Endothelial cell (in vitro differentiated cells): Measurements from ENCODE around the gene MIS12. TPM values are rescaled to one million over a fixed set of nuclear protein-coding genes. Genes with fewer than 3 reads are reported as not detected.

Source experiments
- DNase-seq: peaks from one replicate; pipeline ENCODE4 v3.0.0; 2021; ENCODE audit warnings: low spot score
- H3K27ac Mint-ChIP-seq: one replicate; pipeline ENCODE4 v1.8.0; 2021; ENCODE audit warnings: mixed read lengths, inconsistent platforms; ENCODE audit not compliant: unreplicated experiment
- H3K27me3 Mint-ChIP-seq: one replicate; pipeline ENCODE4 v1.8.0; 2021; ENCODE audit warnings: mild to moderate bottlenecking, moderate library complexity, mixed read lengths, inconsistent platforms; ENCODE audit not compliant: unreplicated experiment
- H3K36me3 Mint-ChIP-seq: one replicate; pipeline ENCODE4 v1.8.0; 2021; ENCODE audit warnings: mild to moderate bottlenecking, low read depth, mixed read lengths, inconsistent platforms; ENCODE audit not compliant: unreplicated experiment
- H3K4me1 Mint-ChIP-seq: one replicate; pipeline ENCODE4 v1.8.0; 2021; ENCODE audit warnings: mild to moderate bottlenecking, mixed read lengths, inconsistent platforms; ENCODE audit not compliant: unreplicated experiment
- H3K4me3 Mint-ChIP-seq: one replicate; pipeline ENCODE4 v1.8.0; 2021; ENCODE audit warnings: mild to moderate bottlenecking, mixed read lengths, inconsistent platforms; ENCODE audit not compliant: unreplicated experiment
- H3K9me3 Mint-ChIP-seq: one replicate; pipeline ENCODE4 v1.8.0; 2021; ENCODE audit warnings: mixed read lengths, inconsistent platforms; ENCODE audit not compliant: unreplicated experiment
- CTCF ChIP-seq: fragments of 200-600 bp; sonication (generic); IDR thresholded peaks from one replicate; pipeline ENCODE4 v1.5.0; 2021; ENCODE audit warnings: antibody characterized with exemption; ENCODE audit not compliant: unreplicated experiment
- total RNA-seq: library from RNA; stranded (reverse); fragmentation: NEBNext Ultra II Directional; extraction: Animal tissue kit (Norgen Biotek cat#: 25700); gene quantifications from one replicate; pipeline ENCODE4 v1.2.1, GENCODE V29; 2021; ENCODE audit not compliant: unreplicated experiment

MIS12 gene
- total RNA-seq, 1 donor from 2014 or later, result 17.2 TPM

GRCh38 chr17:5480962-5481361, 5.4 kb upstream of the MIS12 start:
- Mint-ChIP-seq H3K4me1 (peaks cover 7% of the 10 kb centered on the region), H3K27me3 (no peaks in the 10 kb centered on the region), H3K36me3 (peaks cover 44% of the 10 kb centered on the region), H3K4me3 (no peak overlapping the region), H3K27ac (no peak overlapping the region), H3K9me3 (no peaks in the 10 kb centered on the region)
- no peak for TF ChIP-seq CTCF
- DNase-seq, result no peak

GRCh38 chr17:5481451-5481850, 4.9 kb upstream of the MIS12 start:
- H3K9me3 Mint-ChIP-seq, result no peaks in the 10 kb centered on the region
- H3K4me3 Mint-ChIP-seq, result no peak overlapping the region
- peaks cover 7% of the 10 kb centered on the region for H3K4me1 Mint-ChIP-seq
- H3K27ac Mint-ChIP-seq, result no peak overlapping the region
- H3K36me3 Mint-ChIP-seq, result peaks cover 40% of the 10 kb centered on the region
- TF ChIP-seq CTCF, result no peak
- H3K27me3 Mint-ChIP-seq, result no peaks in the 10 kb centered on the region
- DNase-seq, result no peak

- Mint-ChIP-seq H3K4me3 (peak within 1 kb of the TSS; percentile 100), H3K27me3 (peaks cover 2% of the 10 kb centered on the region), H3K4me1 (peaks cover 16% of the 10 kb centered on the region), H3K27ac (peak within 1 kb of the TSS; percentile 99), H3K36me3 (peaks cover 26% of the 10 kb centered on the region), H3K9me3 (no peaks in the 10 kb centered on the region)
- DNase-seq, result no peak
- TF ChIP-seq CTCF, result no peak
These were observed 828 bp upstream of the MIS12 start, which contains the start of gene DERL2 for GRCh38 chr17:5485270-5486205. DERL2 (minus strand) TSS chr17:5486178; CDS start chr17:5486161, 17 bp downstream.

GRCh38 chr17:5488752-5489151, 2.4 kb downstream of the MIS12 start:
- Mint-ChIP-seq H3K36me3 (peaks cover 18% of the 10 kb centered on the region), H3K4me3 (peak overlapping the region; percentile 18), H3K27ac (no peak overlapping the region), H3K27me3 (peaks cover 2% of the 10 kb centered on the region), H3K4me1 (peaks cover 16% of the 10 kb centered on the region), H3K9me3 (no peaks in the 10 kb centered on the region)
- DNase-seq, result no peak
- TF ChIP-seq CTCF, result no peak

- Mint-ChIP-seq H3K36me3 (peaks cover 10% of the 10 kb centered on the region), H3K9me3 (no peaks in the 10 kb centered on the region)
These were observed 6.6 kb downstream of the MIS12 start for GRCh38 chr17:5492970-5493369.

More at GRCh38 chr17:5492970-5493369, 6.6 kb downstream of the MIS12 start:
- DNase-seq, result no peak
- Mint-ChIP-seq H3K27me3 (no peaks in the 10 kb centered on the region), H3K27ac (no peak overlapping the region), H3K4me3 (no peak overlapping the region), H3K4me1 (peaks cover 1% of the 10 kb centered on the region)
- no peak for TF ChIP-seq CTCF
